Hematopoietic multipotent progenitor cell treated with erythropoietin and hydrocortisone succinate and interleukin-3 and kit ligand, for 15 days (in vitro differentiated cells): ENCODE measurements around the gene SCAF4.

Source experiments
- DNase-seq: peaks from one replicate; pipeline ENCODE4 v3.0.0-alpha.2; 2015; ENCODE audit warnings: low spot score

SCAF4 gene

DNA sequence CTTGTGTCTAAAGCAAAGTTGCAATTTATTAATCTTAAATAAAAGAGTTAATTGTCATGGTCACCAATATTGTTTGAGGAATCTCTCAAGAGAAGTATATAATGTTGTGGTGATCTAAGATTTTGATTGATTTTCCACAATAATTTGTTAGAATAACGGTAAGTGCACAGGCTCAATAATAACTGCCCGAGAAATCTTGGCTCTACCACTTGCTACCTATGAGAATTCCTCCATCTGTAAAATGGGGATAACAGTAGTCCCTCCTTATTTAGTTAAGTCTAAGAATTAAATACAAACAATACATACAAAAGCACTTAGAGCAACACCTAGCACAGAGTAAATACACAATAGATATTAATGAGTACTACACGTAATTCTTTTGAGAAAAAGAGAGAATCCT, 18.8 kb downstream of the SCAF4 start:
- DNase-seq = no peak

- no peak for DNase-seq
Observed at GRCh38 chr21:31711745-31712285, 20.1 kb downstream of the SCAF4 start.

- DNase-seq = no peak
Observed at GRCh38 chr21:31711326-31711725, 20.6 kb downstream of the SCAF4 start.

DNA sequence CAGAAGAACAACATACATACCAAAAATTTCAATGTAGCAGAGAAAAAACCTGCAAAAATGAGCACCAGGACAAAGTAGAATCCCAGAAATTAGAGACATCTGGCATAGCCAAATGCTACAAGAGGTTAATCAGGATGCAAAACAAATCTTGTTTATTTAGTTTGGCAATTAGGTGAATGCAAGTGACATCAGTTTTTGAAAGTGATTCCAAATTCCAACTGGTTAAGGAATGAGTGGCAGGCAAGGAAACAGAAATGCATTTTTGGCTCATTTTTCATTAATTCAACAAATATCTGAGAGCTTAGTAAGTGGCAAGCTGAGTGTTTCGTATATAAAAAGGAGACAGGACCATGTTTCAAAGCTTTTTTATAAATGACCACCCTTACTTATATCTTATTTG, 21.3 kb downstream of the SCAF4 start:
- DNase-seq = no peak

DNA sequence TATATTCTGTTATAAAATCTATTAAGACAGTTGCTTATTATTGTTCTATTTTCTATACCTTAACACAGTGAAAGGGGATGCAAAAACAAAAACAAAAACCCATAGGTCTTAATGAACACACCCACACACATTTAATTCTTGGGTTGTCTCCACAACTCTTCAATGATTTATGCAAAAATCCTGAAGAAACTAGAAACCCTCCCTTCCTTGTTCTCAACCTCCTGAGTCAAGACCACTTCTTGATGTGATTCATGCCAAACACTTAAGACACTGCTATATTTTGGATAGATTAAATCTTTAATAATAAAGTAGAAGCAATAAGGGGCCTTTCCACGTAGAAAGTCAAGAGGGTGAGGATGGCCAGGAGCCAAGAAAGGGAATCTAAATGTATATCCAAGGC, 23.4 kb downstream of the SCAF4 start:
- no peak for DNase-seq

GRCh38 chr21:31707499-31707898, 24.4 kb downstream of the SCAF4 start:
- no peak for DNase-seq

DNA sequence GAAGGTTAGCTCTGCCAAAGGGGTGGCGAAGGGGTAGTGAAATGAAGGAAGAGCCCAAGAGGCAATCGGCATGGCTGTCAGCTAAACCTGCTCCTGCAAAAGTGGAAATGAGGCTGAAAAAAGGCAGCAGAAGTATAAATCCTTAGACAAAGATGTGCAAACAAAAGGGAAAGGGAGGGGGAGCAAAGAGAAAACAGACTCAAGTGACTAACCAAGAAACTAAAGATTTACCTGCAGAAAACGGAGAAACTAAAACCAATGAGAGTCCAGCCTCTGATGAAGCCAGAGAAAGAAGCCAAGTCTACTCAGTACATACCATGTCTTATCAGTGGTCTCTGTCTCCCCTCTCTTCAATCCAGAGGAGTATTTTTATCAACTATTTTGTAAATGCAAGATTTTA, 25.4 kb downstream of the SCAF4 start:
- DNase-seq = no peak

GRCh38 chr21:31700040-31700439, 31.9 kb downstream of the SCAF4 start:
- DNase-seq = no peak

DNA sequence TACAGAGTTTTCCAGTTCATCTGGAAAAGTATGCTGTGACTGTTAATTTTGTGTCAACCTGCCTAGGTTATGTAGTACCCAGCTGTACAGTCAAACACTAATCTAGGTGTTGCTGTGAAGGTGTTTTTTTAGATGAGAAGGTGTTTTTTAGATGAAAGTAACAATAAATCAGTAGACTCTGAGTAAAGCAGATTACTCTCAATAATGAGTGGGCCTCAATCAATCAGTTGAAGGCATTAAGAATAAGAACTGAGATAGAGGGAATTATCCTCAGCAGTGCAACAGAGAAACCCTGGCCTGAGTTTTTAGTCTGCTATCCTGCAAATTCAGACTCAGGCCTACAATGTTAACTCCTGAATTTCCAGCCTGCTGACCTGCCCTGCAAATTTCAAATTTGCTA, 33.5 kb downstream of the SCAF4 start:
- no peak for DNase-seq

- DNase-seq = no peak
Observed at GRCh38 chr21:31696424-31696823, 35.5 kb downstream of the SCAF4 start.

DNA sequence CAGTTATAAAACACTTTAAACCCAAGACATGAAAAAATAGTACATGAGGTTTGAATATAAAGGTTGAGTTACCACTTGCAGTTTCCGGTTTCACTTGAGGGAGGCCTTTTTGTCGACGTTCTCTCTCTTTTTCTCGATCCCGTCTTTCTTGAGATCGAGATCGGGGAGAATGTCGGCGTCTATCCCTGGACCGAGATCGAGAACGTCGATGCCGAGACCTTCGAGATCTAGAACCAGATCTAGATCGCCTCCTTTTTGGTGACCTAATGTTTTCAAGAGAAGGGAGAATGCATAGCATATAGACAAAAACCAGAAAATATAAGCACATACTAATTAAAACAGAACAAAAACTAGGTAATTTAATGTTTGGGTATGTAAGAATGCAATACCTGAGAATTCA, 38.7 kb downstream of the SCAF4 start:
- no peak for DNase-seq

DNA sequence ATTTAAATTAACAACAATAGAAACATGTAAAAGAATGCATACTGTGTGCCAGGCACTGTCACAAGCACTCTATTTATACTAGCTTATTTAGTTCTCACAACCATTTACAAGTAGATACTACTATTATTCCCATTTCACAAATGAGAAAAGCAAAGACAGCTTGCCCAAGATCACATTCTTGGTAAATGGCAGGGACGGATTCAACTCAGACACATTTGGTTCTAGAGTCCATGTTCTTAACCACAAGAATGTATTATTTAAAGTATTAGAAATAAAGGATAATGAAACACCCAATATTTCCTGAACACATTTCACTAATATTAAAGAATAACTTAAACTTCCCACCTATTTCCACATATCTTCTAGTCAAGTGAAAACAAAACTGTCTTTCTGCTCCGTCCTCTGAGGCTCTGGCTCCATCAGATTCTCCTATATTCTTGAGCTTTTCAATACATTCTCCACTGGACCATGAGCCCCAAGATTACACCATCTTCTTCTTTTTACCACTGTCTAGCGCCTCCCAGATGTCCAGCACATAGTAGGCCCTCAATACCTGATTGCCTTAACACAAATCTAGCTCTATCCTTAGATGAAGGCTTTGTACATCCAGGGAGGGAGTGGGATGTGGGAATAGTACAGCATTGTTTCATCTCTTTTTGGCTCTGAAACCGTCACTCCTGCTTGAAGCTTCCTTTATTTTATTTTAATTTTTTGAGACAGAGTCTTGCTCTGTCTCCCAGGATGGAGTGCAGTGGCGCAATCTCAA, 43.1 kb downstream of the SCAF4 start:
- DNase-seq = no peak

- no peak for DNase-seq
Observed at GRCh38 chr21:31687108-31687507, 44.8 kb downstream of the SCAF4 start.

- no peak for DNase-seq
Observed at GRCh38 chr21:31686272-31686915, 45.5 kb downstream of the SCAF4 start.

DNA sequence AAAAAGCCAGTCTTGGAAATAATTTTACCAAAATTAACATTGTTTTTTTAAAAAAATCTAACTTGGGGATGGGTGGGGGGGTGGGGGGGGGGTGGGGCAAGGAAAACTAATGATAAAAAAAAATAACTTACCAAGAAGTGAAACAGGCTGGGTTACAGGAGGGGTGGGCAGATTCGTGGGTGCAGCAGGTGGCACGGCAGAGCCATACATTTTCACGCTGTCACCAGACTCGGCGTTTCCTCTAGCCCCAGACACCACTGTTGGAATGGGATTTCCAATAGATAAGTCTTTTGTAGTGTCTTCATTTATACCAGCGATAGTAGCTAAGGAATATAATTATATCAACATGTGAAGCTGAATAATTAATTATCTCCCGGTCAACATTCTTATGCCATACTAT, 47.0 kb downstream of the SCAF4 start:
- DNase-seq = no peak

DNA sequence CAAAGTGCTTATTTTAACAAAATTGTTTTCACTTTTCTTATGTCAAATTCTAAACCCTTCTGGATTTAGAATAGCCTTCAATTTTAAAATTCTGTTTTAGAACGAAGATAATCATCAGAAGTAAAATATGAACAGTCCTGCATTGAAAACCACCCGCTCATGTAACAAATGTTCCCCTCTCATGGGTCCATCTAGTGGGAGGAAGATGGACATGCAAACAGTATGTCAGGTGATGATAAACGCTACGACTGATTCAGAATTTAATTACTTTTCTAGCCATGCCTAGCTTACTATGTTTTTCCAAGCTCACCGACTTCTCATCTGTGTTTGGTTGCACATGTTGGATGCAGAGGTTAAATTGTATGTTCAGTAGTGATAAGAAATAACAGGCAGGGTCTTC, 48.9 kb downstream of the SCAF4 start:
- DNase-seq = no peak

DNA sequence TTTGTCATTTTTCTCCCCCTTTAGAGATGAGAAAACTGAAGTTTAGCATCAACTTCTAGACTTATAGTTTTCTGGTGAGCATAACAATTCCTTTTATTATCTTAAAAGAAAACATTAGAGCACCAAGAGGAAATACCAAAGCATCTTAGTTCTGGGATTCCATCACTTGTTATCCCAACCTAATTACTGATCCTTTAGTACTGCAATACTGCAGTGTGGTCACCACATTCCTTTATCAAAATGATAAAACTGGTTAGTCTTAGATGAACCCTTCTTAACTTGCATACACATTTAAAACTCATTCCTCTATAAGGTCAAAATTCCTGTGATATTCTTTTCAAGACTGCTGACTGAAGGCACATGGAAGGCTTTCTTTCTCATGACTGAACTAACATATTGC, 49.3 kb downstream of the SCAF4 start:
- DNase-seq = no peak

GRCh38 chr21:31678478-31678877, 53.4 kb downstream of the SCAF4 start:
- DNase-seq = no peak

GRCh38 chr21:31677047-31677446, 54.9 kb downstream of the SCAF4 start:
- no peak for DNase-seq

DNA sequence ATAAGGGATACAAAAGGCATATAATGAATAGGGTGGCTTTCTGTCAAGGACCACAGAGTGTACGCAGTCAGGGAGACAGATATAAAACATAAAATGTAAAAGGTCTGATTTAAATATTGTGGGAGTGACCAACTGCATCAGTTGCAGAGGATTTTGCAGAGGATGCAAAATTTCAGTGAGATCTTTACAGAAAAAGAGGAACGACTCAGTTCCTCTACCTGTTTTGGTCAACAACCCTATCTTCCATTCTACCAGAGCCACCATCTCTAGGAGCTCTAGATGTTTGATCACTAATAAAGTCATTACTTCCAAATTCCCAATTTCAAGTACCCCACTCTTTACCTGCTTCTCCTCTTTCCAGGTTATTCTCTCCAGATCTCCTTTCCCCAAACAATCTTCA, 56.0 kb downstream of the SCAF4 start:
- DNase-seq = no peak

- DNase-seq = no peak
Observed at GRCh38 chr21:31675318-31675717, 56.6 kb downstream of the SCAF4 start.

DNA sequence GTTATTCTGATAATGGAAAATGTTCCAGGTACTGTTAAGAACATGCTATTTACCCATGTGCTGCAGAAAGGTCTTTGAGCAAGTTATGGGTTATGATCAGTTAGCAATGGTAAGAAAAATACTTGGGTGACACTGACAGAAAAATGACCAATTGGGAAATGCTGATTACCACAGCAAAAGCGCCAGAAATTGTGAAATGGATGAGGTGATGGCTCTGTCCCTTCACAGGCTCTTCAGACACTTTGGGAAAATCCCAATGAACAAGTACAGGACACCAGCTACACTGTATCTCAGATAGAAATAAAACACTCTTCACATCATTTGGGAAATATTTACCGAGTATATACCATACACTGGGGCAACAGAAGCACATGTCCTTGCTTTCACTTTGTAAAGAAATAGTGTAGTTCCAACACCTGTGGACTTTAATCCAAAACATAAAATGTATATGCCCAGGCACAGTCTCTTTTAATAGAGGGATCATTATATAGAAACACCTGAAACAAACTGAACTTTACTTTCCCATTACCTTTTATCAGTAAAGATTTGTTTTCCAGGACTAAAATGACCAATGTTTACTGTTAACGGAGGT, 58.5 kb downstream of the SCAF4 start:
- no peak for DNase-seq

DNA sequence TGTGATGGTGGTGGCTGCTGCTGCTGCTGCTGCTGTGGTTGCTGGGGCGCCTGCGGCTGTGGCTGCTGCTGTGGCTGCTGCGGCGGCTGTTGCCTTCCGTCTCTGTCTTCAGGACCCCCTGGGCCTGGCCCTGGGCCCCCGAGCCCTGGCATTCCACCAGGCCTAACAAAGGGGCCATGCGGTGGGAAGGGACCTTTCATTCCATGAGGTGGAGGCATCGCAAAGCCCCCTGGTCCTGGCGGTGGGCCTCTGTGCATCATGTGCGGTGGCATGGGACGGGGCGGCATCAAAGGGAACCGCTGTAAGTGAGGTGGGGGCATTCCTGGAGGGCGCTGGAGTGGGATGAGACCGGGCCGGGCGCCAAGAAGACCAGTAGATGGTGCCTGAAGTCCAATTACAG, 60.0 kb downstream of the SCAF4 start:
- DNase-seq = no peak
